Stimulated activated CD4-positive, alpha-beta T cell treated with anti-CD3 and anti-CD28 coated beads, Interleukin-12 subunit alpha, Interleukin-12 subunit beta, amount 100 ng/mL, for 24 hours (primary cell): Measurements from ENCODE around the gene TRNP1.

Experiments
- DNase-seq, 2 experiments: peaks; one replicate each; pipeline ENCODE4 v3.0.0-alpha.2; 2020; ENCODE audit warnings: low read depth in 2 of 2

TRNP1 gene

DNA sequence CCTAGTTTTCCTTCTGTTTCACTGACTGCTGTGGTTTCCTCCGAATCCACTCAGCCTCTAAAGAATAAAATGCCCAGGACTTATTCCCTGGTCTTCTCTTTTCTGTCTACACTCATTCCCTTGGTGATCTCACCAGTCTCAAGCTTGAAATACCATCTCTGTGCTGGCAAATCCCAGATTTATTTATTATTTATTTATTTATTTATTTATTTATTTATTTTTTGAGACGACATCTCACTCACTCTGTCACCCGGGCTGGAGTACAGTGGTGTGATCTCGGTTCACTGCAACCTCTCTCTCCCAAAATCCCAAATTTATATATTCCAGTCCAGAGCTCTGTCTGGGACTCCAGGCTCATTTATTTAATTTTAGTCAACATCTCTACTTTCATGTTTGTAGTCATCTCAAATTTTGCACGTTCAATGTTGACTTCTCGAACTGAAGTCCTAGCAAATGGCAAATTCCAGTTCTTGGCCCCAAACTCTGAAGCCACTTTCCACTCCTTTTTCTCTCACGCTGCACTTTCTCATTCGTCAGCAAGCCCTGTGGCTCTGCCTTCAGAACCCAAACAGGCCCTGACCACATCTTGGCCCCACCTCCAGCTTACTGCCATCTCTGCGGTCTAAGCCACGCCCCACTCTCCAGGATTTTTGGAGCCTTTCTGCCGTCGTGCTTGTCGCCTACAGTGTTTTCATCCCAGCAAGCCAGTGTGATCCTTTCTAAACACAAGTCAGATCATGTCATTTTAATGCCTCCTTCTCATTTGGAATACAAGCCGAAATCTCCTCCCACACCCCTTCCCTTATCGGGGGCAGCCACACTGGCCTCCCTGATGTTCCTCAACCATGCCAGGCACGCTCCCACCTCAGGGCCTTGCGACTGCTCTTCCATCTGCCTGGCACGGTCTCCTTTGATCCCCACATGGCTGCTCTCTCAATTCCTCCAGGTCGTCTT lies 33.4 kb downstream of the TRNP1 start:
- no peak for DNase-seq

DNA sequence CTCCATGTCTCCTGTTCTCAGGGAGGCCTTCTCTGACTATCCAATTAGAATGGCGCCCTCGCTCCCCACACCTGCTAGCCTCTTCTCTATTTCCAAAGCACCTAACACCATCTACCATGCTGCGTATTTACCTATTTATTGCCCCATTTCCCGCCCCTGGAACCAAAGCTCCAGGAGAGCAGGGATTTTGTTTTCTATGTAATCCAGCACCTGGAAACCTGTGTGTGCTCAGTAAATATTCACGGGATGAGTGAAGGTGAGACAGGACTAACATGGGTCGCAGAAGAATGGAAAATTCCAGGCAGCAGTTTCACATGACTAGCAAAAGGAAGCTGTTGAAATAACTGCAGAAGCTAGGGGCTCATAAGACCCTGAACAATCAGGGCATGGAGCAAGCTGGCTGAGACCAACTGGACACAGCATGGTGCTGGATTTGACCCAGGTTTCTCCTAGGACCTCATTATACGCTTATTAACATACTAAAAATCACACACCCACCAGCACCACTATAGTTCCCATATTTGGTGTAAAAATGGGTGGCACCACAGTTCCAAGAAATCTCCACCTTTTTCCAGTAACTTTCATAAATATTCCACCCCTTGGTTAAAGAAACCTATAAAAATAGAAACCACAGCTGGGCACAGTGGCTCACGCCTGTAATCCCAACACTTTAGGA lies 34.2 kb downstream of the TRNP1 start:
- no peak for DNase-seq

DNA sequence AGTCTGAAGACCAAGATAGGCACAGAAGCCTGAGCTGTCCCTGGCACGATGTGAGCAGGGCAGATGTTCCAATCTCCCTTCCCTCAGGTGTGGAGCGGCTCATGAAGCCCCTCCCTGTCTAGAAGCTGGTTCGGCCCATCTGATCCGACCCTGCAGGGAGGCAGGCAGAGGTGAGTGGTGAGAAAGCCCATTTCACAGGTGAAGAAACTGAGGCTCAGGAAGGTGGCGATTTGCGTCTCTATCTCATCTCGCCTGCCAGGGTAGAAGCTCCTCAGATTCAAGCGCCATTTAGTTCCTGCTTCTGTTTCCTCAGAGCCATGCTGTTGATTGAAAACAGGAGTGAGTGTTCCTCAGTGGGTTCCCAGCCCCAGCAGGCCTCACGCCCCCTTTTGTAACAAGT lies 36.0 kb downstream of the TRNP1 start:
- DNase-seq = no peak

DNA sequence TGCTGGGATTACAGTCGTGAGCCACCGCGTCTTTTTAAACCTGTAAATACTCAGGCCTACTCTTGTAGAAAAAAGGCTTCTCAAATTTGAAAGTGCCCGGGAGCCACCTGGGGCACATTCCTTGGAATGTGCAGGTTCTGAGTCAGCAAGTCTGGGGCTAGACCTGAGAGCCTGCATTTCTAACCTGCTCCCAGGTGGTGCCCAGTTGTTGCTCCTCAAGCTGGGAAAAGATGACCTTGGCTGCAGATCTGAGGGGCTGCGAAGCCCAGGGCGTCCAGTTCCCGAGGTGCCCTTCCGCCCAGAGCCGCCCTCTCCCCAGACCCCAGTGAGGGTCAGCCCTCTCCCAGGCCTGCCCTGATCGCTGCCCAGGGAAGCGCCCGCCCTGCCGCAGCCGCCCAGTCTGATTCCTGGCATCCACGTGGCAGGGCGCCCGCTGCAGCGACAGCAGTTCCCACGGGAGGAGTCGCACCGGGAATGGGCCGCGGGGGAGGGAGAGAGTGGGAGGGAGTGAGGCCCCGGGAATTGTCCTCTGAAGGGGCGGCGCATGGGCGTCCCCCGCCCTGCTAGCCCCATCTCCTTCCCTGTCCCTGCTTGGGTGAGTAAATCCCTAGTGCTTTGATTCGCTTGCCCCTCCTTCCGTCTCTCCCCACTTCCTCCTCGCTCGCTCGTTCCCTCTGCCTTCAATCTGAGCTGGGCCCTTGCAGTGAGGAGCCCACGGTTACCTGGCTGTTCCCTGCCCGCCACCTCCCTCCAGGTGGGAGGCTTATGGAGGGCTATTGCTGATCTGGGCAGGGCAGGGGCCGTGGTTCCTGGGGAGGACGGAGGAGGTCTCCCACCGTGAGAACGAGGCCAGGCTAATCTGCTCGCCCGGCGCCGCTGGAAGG lies 38.0 kb downstream of the TRNP1 start:
- no peak for DNase-seq

DNA sequence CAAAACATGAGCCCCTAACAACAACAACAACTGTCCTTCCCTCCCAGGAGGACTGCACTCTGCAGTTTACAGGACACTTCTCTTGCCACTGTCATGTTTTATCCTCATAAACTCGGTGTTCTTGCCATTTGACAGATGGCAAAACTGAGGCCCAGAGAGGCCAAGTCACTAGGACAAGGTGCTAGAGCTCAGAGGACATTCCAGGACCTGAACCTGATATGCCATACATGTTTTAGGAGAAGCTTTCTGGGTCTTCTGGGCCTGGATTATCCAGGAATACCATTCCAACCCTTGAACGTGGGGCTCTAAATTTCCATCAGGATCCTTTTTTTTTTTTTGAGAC lies 38.6 kb downstream of the TRNP1 start:
- no peak for DNase-seq

DNA sequence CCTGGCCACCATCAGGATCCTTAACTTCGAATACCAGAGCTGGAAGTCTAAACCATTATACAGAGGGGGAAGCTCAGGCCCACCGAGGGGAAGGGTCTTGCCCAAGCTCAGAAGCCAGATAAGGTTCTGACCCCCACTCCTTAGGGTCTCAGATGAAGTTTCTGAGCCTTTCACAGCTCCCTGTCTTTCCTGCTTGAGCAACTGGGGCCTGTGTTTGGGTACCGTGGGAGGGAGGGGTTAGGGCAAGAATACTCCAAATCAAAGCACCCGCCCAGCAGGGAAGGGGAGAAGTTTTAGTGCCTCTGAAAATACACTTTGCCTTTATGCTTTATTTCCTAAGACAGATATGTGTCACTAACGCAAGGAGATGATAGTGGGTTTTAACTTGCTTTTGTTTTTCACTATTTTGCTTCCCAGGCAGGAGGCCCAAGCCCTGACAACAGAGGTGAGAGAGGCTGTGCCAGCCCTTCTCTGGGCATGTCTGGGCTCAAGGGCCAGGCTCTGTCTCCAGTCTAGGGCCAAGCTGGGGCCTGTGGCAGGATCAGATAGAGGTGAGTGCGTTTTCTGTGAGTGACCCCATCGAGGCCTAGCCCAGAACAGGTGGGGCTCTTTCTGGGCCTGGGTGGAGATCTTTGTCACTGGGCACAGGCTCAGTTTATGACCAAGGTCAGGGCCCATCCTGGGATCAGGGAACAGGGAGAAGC lies 39.7 kb downstream of the TRNP1 start:
- no peak for DNase-seq

DNA sequence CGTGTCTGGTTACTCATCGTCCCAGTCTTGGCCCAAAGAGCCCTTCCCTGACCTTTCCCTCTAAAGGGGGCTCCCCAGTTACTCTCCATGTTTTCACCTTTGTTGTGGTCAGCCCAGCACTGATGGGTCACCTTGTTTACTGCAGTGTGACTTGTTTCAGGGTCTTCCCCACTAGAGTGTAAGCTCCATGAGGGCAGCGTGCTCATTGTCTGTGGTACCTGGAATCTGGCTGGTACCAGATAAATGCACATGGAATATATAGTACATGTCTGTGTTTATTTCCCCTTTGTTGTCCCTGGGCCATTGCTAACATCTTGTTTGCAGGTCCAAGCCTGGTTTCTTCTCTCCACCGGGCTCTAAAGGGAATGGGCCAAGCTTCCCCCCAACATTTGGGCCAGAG lies 41.9 kb downstream of the TRNP1 start:
- no peak for DNase-seq

DNA sequence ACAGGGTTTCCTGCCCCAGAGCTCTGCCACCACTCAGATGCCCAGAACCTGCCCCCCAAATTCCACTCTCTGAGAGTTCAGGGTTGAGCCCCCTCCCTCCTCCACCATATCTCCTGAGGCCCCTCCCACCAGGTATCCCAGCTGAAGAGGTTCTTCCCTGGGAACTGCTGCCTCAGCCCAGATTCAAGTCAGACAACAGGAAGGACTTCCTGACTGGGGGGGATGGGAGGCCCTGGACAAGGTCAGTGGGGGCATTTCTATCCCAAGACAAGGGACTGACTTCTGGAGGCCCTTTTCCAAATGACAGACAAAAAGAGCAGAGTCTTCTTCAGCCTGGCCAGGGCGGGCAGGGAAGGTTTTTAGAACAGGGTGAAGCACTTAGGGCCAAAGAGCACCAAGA lies 43.2 kb downstream of the TRNP1 start:
- no peak for DNase-seq

DNA sequence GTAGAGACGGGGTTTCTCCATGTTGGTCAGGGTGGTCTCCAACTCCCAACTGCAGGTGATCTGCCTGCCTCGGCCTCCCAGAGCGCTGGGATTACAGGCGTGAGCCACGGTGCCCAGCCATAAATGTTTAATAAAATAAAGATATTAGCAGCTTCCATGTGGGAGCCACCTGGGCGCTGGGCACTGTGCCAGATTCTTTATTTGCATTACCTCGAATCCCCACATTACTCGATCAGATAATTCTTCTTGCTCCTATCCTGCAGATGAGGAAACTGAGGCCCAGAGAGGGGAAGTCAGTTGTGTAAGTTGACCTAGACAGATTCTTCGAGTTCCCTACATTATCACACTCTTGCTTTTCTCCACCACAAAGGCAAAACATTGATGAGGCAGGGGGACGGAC lies 44.0 kb downstream of the TRNP1 start:
- no peak for DNase-seq

DNA sequence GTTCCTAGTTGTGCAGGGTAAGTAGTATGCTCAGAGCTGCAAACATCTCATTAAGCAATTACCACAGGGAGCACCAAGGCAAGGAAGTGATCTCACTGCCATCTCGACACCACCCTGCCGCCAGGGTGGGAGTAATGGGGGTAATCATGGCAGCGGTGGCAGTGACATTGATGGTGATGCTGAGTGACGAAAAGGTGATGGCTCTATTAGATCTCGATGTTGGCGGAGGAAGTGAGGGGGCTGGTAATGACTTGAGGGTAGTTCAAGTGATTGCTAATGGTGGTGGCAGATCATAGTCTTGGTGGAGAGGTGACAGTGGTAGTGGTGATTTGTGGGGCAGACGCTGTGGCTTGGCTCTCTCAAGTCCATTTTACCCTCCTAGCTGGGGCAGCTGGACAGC lies 44.5 kb downstream of the TRNP1 start:
- DNase-seq = no peak

DNA sequence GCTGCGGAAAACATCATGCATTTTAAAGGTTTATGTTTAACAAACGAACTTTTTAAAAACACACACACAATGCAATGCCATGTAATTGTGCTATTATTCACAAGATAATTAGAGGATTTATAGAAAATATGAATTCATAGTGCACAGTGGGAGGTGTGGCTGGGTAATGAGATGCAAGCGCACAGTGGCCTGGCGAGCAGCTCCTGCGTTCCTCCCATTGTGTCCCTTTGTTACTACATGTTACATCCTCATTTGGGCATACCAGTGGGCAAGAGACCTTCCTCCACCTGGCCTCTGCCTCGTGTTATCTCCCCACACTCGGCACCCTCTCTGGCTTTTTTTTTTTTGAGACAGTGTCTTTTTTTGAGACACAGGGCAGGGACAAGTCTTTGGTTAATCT lies 49.2 kb downstream of the TRNP1 start:
- DNase-seq = no peak

DNA sequence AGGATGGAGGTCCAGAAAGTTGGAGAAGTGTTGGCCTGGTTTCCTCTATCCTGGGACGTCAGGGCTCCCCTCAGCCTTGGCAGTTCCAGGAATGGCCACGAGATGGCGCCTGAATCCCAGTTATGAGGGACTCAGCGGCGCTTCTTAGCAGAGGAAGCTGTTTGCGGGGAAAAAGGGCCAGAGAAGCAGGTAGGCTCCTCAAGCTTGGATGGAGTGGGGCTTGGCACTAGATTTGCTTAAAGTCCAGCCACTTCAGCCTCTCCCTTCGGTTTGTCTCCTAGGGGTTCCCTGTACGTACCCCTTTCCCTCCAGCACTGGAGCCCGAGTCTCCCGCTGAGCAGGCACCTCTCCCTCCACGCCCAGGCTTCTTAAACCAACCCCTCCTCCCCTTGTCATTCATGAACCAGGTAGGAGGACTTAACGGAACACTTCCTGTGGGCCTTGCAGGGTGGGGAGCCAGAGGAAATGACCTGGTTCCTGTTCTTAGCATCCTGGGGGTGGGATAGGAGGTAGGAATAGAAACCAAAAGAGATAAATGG lies 51.2 kb downstream of the TRNP1 start:
- peak; percentile 81 to 95 for DNase-seq

DNA sequence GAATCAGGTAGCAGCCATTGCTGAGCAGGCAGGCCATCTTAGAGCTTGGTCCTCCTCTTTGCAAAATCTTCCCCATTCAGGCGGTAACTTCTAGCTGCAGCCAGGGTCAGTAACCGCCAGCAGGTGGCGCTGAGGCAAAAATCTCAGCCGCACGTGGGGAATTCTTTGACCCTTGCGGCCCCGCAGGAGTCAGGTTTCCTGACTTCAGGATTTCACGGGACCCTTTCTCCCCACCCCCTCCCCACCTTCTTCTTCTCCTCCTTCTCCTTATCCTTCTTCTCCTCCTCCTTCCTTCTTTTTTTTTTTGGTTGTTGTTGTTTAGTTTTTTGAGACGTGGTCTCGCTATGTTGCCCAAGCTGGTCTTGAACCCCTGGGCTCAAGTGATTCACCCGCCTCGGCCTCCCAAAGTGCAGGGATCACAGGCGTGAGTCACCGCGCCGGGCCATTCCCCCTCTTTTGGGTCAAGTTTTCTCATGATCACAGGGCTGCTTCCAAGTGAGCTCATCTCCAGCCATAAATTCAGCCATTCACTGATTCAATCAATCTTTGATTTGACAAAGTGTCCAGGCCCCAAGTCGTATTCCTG lies 52.6 kb downstream of the TRNP1 start:
- peak; percentile 44 to 66 for DNase-seq

DNA sequence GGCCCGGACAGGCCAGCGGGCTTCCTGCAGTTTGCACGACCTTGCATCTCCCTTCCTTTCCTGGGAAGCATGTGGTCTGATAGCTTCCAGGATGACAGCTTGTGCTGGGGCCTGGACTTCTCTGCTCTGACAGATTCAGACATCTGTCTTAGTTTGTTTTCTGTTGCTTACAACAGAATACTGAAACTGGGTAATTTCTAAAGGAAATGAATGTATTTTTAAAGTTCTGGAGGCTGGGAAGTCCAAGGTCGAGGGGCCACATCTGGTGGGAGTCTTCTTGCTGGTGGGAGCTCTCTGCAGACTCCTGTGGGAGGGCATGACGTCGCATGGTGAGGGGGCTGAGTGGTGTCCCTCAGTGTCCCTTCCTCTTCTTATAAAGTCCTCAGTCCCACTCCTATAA lies 54.4 kb downstream of the TRNP1 start:
- no peak for DNase-seq

DNA sequence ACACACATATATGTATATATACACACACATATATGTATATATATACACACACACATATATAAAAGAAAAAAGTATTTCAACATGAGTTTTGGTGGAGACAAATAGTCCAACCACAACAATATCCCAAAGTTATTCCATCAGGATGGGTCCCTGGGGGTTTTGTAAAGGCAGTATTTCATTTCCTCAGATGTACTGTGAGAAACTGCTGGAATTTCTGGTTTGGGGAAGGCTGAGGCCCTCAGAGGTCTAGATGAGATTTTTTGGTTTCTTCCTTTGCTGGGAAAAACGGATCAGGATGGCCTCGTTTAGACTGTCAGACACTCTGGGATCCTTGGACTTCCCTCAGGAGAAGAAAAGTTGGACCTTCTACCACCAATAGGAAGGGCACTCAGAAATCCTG lies 55.6 kb downstream of the TRNP1 start:
- DNase-seq = no peak

DNA sequence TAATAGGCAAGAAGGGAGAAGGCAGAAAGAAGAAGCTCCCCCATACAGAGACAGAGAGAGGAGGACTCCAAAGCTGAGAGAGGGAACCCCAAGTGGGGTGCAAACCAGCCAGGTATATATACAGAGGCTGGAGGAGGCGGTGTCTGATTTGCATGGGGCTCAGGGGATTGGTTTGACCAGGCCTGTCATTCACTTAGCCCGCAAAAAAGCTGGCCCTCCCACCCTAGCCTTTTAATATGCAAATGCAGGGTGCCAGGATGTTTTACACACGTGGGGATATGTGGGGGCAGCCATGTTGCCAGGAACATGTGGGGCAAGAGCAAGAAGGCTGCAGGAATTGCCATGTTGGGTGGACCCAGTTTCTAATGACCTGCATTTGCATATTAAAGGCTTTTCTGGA lies 56.1 kb downstream of the TRNP1 start:
- DNase-seq = no peak
